ENCODE measurements around the gene B4GALNT4.
A peak's percentile ranks its signal among the peaks of the same experiment; 100 is the strongest.
"Not testable (repeated sequence)": the region's sequence is repeated elsewhere in the genome, so short reads cannot be mapped to it uniquely, and the experiment has no call there.

Gene B4GALNT4

GRCh38 chr11:406796-407650, 37.7 kb downstream of the B4GALNT4 start:
- DNase-seq (ENCODE audit: low spot score), result peak; percentile 84

DNA sequence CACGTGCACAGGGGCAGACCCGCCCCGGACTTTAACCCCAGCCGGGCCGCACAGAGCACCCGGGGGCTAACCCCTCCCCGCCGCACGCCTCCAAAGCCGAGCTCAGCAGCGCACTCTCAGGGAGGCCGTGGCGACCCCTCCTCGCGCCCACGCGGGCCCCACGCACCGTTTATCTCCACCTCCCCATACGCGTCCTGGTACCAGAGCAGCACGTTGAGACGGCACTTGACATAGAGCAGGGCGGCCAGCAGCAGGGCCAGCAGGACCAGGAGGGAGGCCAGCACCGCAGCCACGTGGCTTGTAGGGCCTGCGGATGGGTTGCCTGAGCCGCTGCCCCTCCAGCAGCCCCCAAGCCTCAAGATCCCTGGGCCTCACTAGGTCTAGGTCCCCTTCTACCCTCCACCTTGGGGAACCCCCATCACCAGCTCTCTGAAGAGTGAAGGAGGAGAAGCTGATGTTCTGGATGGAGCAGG, 38.4 kb downstream of the B4GALNT4 start:
- DNase-seq (ENCODE audit: low spot score), result no peak

- DNase-seq (ENCODE audit: low spot score), result no peak
Observed at GRCh38 chr11:408154-409007, 39.1 kb downstream of the B4GALNT4 start.

- DNase-seq (ENCODE audit: low spot score), result no peak
Observed at GRCh38 chr11:409008-409599, 39.8 kb downstream of the B4GALNT4 start.

GRCh38 chr11:409600-410483, 40.5 kb downstream of the B4GALNT4 start:
- DNase-seq (ENCODE audit: low spot score), result no peak

- not testable (repeated sequence) for DNase-seq (ENCODE audit: low spot score)
Observed at GRCh38 chr11:410711-411110, 41.4 kb downstream of the B4GALNT4 start.

DNA sequence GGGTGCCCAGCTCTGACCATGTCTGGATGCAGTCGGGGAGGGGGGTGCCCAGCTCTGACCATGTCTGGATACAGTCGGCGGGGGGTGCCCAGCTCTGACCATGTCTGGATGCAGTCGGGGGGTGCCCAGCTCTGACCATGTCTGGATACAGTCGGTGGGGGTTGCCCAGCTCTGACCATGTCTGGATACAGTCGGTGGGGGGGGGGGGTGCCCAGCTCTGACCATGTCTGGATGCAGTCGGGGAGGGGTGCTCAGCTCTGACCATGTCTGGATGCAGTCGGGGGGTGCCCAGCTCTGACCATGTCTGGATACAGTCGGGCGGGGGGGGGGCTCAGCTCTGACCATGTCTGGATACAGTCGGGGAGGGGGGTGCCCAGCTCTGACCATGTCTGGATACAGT, 42.2 kb downstream of the B4GALNT4 start:
- DNase-seq (ENCODE audit: low spot score), result not testable (repeated sequence)

DNA sequence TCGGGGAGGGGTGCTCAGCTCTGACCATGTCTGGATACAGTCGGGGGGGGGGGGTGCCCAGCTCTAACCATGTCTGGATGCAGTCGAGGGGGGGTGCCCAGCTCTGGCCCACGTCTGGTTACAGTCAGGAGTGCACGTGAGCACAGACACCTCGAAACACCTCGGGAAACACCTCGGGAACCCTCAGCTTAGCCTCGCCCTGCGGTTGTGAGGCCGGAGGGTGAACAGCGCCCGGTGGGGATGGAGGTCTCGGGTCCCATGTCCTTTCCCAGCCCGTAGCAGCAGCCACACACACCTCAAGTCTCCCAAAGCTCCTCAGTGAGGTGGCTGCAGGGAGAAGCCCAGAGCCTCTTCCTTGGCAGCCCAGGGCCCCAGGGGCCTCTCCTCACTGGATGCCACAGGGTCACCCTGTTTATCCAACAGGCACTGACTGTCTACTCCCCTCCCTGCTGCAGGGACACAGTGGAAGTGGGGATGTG, 43.4 kb downstream of the B4GALNT4 start:
- no peak for DNase-seq (ENCODE audit: low spot score)

DNA sequence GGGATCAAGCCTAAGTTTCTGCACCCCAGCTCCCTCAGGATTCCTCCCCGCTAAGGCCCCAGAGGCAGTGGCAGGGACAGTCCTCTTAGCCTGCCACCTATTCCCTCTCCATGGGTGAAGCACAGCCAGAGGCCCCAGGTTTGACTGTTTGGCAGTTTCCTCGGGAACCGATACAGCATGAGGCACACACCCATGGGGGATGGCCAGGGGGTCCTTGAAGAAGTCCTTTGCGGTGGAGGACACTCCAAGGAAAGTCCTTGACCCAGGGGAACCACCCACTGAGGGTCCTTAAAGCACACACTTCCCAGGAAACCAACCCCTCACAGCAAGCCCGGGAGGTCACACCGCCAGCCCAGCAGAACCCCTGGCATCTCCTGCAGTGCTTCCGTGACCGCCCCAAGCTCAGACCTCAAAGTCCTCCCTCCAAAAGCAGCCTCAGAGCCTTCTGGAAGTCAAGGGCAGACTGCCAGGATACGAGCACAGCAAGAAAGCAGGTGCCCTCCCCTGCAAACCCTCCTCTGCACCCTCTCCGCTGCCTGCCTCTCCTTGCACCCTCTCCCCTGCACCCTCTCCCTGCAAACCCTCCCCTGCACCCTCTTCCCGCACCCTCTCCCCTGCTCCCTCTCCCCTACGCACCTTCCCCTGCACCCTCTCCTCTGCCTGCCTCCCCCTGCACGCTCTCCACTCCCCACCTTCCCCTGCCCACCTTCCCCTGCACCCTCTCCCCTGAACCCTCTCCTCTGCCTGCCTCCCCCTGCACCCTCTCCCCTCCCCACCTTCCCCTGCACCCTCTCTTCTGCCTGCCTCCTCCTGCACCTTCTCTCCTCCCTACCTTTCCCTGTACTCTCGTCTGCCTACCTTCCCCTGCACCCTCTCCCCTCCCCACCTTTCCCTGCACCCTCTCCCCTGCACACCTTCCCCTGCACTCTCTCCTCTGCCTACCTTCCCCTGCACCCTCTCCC, 44.1 kb downstream of the B4GALNT4 start:
- no peak for DNase-seq (ENCODE audit: low spot score)

DNA sequence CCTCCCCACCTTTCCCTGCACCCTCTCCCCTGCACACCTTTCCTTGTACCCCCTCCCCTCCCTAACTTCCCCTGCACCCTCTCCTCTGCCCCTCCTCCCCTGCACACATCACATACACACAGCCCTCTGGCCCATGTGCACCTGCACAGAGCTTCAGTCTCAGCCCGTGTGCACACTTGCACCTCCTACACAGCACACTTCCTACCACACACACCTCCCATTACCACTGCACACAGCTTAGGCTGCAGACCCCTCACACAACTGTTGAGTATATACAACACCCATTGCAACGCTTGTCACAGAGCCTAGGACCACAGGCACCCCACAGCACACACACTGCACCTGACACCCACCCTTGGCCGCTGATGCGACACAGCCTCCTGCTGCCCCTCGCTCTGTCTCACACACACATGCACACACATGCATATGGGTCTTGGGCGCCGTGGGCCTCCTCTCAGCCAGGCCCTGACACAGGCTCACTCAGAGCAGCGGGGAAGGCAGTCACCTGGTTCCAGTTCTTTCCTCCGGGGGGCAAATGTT, 45.1 kb downstream of the B4GALNT4 start:
- DNase-seq (ENCODE audit: low spot score), result no peak

GRCh38 chr11:415640-416041, 46.3 kb downstream of the B4GALNT4 start:
- DNase-seq (ENCODE audit: low spot score), result no peak

DNA sequence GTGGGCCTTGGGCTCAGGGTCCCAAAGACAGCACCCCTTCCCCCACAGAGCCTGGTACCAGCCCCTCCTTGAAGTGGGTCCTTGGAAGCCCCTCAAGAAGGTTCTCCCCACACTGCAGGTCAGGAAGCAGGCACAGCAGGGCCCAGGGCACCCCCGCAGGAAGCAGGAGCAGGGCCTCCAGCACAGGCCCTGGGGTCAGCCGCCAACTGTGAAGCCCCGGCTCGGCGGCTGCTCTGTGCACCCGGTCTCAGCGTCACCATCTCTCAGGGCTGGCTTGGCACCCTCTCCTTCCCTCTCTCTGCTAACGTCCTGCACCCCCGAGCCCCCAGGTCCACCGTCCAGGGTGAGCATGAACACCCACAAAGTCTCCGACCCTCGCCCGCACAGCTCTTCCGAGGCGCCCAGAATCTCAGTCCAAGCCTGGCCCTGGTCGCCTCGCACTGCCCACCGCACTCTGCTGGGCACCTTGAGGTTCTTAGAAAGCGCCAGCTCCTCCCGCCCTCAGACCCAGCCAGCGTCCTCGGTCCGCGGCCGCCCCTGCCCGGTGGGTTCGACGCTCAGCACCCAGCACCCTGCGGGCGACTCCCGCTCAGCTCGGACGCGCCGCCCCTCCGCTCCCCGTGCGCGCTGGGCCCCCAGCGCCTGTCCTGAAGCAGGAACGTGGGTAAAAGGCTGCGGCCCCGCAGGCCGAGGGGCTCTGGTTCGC, 46.9 kb downstream of the B4GALNT4 start:
- no peak for DNase-seq (ENCODE audit: low spot score)

DNA sequence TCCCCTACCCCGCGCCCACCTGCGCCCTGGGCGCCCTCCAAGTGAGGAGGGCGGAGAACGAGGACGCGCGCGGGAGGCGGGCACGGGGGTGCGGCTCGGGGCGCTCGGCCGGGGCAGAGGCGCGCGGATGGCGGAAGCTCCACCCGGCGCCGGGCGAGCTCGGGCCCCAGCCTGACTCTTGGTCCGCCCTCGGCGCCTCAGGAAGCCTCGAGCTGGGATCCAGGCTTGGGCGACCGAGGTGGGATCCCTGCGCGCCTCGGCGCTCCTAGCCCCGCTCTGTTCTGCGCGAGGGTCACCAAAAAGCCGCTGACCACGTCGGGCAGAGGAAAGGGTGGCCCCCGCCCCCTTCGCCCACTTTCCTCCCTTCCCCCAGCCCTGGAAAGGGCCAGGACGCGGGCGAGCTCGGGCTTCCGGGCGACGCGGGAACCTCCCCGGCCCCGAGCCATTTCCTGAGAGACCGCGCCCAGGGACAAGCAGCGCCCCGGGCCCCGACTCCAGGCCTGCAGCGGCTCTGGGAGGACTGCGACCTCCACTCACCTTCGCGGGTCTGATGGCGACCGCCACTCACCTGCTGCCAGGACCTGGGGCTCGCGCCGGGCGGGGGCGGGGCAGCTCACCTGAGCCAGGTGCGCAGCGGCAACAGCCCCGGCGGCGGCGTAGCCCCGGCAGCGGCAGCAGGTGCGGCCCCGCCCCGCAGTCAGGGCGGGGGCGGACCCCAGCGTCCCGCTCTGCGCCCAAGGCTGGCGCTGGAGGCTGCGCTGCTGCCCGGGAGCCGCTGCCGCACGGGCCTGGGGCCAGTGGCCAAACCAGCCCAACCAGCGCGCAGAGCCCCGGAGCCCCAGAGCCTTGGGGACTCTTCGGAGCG, 47.7 kb downstream of the B4GALNT4 start:
- DNase-seq (ENCODE audit: low spot score), result no peak

GRCh38 chr11:417652-418342, 48.5 kb downstream of the B4GALNT4 start:
- no peak for DNase-seq (ENCODE audit: low spot score)

GRCh38 chr11:418343-419247, 49.3 kb downstream of the B4GALNT4 start:
- no peak for DNase-seq (ENCODE audit: low spot score)

Data from SK-N-DZ (cell line).